Activated naive CD8-positive, alpha-beta T cell treated with anti-CD3 and anti-CD28 coated beads, Interleukin-2, amount 10 ng/mL, durations not matched to agents 7 days and 5 days (primary cell): ENCODE results near the gene CALN1. TPM values are rescaled to one million over a fixed set of nuclear protein-coding genes. Genes with fewer than 3 reads are reported as not detected.

Source experiments
- ATAC-seq: fragments of 150-1000 bp; cut with Tn5 transposase; one replicate; pipeline ENCODE4 v1.10.0; 2021; ENCODE audit warnings: low read depth, moderate library complexity
- POLR2A ChIA-PET: fragments of 350-600 bp; sonication (Branson Sonifier 250); formaldehyde crosslinking; loops from one replicate; lab custom pipeline; 2021; ENCODE audit warnings: antibody characterized with exemption; lab: Charles Lee
- DNase-seq: peaks from one replicate; pipeline ENCODE4 v3.0.0; 2021
- H3K27ac Mint-ChIP-seq: one replicate; pipeline ENCODE4 v1.8.0; 2022; ENCODE audit warnings: mild to moderate bottlenecking, mixed read lengths
- H3K27me3 Mint-ChIP-seq: one replicate; pipeline ENCODE4 v1.8.0; 2022; ENCODE audit warnings: mild to moderate bottlenecking, moderate library complexity, mixed read lengths
- H3K36me3 Mint-ChIP-seq: one replicate; pipeline ENCODE4 v1.8.0; 2021; ENCODE audit warnings: mild to moderate bottlenecking, mixed read lengths
- H3K4me1 Mint-ChIP-seq: one replicate; pipeline ENCODE4 v1.8.0; 2021; ENCODE audit warnings: mixed read lengths
- H3K4me3 Mint-ChIP-seq: one replicate; pipeline ENCODE4 v1.8.0; 2022; ENCODE audit warnings: mild to moderate bottlenecking, moderate library complexity, mixed read lengths
- H3K9me3 Mint-ChIP-seq: one replicate; pipeline ENCODE4 v1.8.0; 2021; ENCODE audit warnings: mixed read lengths
- total RNA-seq, 2 experiments: library from RNA; stranded (reverse); gene quantifications; one replicate each; pipeline ENCODE4 v1.2.3, GENCODE V29; 2021

The CALN1 gene
- total RNA-seq, 2 experiments from 2014 or later: not detected

DNA sequence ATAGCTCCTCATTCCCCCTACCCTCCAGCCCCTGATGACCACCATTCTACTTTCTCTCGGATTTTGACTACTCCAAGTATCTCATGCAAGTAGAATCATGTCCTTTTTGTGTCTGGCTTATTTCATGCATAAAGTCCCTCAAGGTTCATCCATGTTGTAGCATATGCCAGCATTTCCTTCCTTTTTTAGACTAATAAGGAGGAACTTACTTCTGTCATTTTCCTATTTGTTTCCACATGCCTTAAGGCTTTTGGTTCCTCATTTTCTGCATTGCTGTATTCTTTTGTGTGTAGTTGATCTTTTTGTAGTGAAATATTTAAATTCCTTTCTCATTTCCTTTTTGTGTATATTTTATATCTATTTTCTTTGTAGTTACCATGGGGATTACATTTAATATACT lies 376.9 kb downstream of the CALN1 start:
- Mint-ChIP-seq H3K27ac (no peak overlapping the region), H3K36me3 (no peaks in the 10 kb centered on the region), H3K4me1 (no peaks in the 10 kb centered on the region), H3K4me3 (no peak overlapping the region), H3K9me3 (peaks cover 10% of the 10 kb centered on the region), H3K27me3 (no peaks in the 10 kb centered on the region)
- no peak for DNase-seq
- no peak for ATAC-seq
- POLR2A ChIA-PET: no interaction called here

DNA sequence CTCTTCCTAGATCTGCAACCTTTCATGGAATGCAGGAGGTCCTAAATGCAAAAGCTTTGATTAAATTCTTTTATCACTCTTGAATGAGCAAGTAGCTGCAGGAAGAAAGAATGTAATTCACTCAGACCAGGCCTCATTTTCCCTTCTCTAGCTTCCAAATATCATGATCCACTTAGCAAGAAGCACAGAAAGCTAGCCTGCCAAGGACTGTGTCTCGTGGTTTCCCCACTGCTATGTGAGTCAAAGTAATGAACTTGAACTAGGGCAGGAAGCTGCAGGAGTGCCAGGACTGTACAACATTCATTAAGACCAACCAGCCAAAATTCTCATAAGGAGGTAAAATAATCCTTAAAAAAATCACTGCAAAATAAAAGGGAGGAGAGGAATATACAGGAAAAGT lies 379.2 kb downstream of the CALN1 start:
- no peak for ATAC-seq
- H3K4me3 Mint-ChIP-seq: no peak overlapping the region
- H3K9me3 Mint-ChIP-seq: peaks cover 16% of the 10 kb centered on the region
- no peak for DNase-seq
- POLR2A ChIA-PET: no interaction called here
- H3K36me3 Mint-ChIP-seq: no peaks in the 10 kb centered on the region
- H3K27ac Mint-ChIP-seq: no peak overlapping the region
- H3K4me1 Mint-ChIP-seq: no peaks in the 10 kb centered on the region
- no peaks in the 10 kb centered on the region for H3K27me3 Mint-ChIP-seq

DNA sequence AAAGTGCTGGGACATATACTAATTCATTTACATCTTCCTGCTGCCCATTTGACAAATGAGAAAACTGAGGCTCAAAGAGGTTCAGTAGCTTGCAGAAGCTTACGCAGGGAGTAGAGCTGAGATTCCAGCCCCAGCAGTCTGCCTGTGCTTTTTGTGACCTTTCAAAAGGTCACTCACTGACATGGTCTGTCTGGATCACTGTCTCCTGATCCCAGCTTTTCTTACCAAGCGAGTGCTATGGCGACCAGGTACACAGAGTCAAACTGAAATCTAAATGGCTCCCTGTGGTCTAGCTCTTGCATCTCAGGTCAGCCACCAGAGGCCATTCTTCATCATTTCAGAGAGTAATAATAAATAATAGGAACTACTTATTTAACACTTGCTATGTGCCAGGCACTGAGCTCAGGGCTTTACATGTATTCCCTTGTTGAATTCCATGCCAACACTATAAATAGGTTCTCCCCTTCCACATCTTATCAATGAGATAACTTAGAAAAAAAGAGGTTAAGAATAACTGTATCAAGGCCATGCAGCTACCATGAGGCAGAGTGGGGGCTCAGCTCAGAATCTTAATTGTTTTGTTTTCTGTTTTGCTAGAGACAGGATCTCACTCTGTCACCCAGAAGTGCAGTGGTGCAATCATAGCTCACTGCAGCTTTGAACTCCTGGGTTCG lies 381.0 kb downstream of the CALN1 start:
- ATAC-seq: no peak

DNA sequence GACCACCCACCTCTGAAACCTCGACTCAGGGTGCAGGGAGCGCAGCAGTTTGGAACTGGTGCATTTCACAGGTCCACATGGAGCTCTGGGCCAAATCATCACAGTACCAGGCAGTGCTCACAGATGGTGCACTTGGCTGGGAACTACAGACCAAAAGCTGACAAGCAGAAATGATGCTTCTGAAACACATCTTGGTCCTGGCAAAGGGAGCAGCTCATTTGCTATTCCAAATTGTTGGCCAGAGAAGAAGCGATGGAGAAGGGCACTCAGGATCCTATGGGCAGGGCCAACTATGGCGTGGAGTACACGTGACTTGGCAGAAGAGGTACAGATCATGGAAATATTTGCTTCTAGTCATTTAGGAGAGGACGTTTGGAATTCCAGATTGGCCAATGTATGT lies 383.9 kb downstream of the CALN1 start:
- no peak for ATAC-seq
- H3K4me3 Mint-ChIP-seq: no peak overlapping the region
- H3K27me3 Mint-ChIP-seq: no peaks in the 10 kb centered on the region
- H3K27ac Mint-ChIP-seq: no peak overlapping the region
- DNase-seq: no peak
- H3K4me1 Mint-ChIP-seq: no peaks in the 10 kb centered on the region
- peaks cover 10% of the 10 kb centered on the region for H3K9me3 Mint-ChIP-seq
- POLR2A ChIA-PET: no interaction called here
- no peaks in the 10 kb centered on the region for H3K36me3 Mint-ChIP-seq

More for the DNA sequence above, 381.0 kb downstream of the CALN1 start:
- POLR2A ChIA-PET: no interaction called here
- H3K27ac Mint-ChIP-seq: no peak overlapping the region
- H3K27me3 Mint-ChIP-seq: no peaks in the 10 kb centered on the region
- no peaks in the 10 kb centered on the region for H3K4me1 Mint-ChIP-seq
- DNase-seq: no peak
- no peaks in the 10 kb centered on the region for H3K36me3 Mint-ChIP-seq
- peaks cover 13% of the 10 kb centered on the region for H3K9me3 Mint-ChIP-seq
- H3K4me3 Mint-ChIP-seq: no peak overlapping the region

DNA sequence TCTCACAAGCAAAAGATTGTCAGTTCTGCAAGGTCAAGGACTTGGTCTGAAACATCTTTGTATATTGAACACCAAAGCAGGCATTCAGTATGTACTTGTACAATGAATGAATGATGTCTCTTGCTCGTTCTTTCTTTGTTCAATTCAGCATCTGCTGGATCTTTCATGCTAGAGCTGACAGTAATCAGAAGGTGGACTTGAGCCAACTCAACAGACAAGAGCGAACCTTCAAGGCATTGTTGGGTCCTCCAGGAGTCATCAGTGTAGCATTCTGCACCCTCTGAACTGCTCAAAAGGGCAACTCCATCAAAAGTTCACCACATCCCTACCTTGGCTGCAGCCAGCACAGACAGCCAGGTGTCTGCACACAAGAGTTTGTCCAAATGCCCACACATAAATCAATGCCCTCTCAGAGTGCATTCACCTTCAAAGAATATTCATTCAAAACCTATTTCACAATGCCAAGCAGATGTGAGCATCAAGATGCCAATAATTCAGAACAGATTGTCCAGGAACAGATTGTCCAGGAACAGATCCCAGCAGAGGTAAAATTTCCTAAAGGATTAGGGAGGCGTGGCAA lies 386.7 kb downstream of the CALN1 start:
- no peak for ATAC-seq
- no peak for DNase-seq
- no peaks in the 10 kb centered on the region for H3K36me3 Mint-ChIP-seq
- H3K27ac Mint-ChIP-seq: no peak overlapping the region
- H3K4me3 Mint-ChIP-seq: no peak overlapping the region
- POLR2A ChIA-PET: no interaction called here
- peaks cover 9% of the 10 kb centered on the region for H3K9me3 Mint-ChIP-seq
- H3K27me3 Mint-ChIP-seq: no peaks in the 10 kb centered on the region
- no peaks in the 10 kb centered on the region for H3K4me1 Mint-ChIP-seq

DNA sequence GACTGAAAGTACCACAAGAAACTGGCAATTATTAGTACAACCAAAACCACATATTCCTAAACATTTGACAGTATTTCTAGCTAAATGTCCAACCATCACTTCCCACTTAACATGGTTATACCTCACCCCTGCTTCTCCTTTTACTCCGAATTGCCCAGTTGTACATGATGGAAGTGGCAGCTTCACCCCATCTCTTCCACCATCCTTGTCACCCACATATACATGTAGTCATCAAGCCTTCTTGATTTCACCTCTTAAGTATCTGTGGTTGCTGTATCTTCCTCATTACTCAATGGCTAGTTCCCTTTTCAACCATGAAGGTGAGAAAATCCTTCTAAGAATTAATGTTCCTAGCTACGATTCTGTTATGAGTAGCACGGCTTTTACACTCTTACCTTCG lies 388.2 kb downstream of the CALN1 start:
- POLR2A ChIA-PET: no interaction called here
- Mint-ChIP-seq H3K36me3 (no peaks in the 10 kb centered on the region), H3K4me3 (no peak overlapping the region), H3K27ac (no peak overlapping the region), H3K27me3 (no peaks in the 10 kb centered on the region), H3K4me1 (no peaks in the 10 kb centered on the region), H3K9me3 (peaks cover 4% of the 10 kb centered on the region)
- DNase-seq: no peak
- no peak for ATAC-seq

DNA sequence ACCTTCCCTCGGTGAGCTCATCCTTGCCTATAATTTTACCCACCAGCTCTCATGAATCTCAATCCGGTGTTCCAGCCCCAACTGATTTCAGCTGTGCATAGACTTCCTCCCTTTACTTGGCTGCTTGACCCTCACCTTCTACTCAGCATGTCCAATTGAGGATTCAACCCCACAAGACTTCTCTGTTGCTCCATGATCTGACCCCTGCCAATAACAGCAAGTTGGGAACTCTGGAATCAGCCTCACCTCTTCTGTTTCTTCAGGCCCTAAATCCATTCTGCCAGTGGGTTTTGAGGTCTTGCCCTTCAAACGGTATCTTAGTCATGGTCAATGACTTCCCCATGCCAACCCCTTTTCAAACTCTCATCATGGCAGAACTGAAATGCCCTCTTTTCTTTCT lies 390.4 kb downstream of the CALN1 start:
- ATAC-seq (no peak), DNase-seq (no peak)
- Mint-ChIP-seq H3K27me3 (no peaks in the 10 kb centered on the region), H3K27ac (no peak overlapping the region), H3K9me3 (peaks cover 2% of the 10 kb centered on the region), H3K36me3 (no peaks in the 10 kb centered on the region), H3K4me3 (no peak overlapping the region), H3K4me1 (no peaks in the 10 kb centered on the region)
- POLR2A ChIA-PET: no interaction called here

DNA sequence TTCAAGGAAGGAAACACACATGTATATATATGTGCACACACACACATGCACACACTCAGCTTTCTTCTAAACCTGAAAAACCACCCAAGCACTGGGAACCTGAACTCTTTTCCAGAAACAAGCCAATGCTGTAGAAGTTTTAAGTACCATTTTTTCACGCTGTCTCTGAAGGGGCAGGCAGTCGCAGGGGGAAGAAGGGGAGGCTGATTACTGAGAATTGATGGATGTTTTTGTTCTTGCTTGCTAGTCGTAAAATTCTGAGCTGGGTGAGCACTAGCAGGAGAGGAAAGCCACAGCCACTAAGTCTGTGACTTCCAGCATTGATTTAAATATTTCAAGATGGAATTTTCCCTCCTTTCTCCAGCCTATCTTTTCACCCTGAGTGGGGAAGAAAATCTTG lies 391.8 kb downstream of the CALN1 start:
- Mint-ChIP-seq H3K27me3 (no peaks in the 10 kb centered on the region), H3K4me3 (no peak overlapping the region), H3K27ac (no peak overlapping the region), H3K4me1 (no peaks in the 10 kb centered on the region), H3K9me3 (no peaks in the 10 kb centered on the region), H3K36me3 (no peaks in the 10 kb centered on the region)
- ATAC-seq: no peak
- POLR2A ChIA-PET: no interaction called here
- DNase-seq: no peak

DNA sequence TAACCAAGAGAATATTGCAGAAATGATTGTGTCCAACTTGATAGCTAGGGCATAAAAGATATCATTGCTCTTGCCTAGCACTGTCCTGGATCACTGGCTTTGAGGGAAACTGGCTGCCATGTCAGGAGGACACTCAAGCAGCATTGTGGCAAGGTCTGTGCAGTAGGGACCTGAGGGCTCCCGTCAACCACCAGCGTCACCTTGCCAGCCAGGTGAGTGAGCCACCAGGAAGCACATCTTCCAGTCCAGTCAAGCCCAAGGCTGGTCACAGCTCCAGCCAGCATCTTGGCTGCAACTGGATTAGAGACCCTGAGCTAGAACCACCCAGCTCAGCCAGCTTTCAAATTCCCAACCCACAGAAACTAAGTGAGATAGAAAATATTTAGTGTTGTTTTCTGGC lies 392.7 kb downstream of the CALN1 start:
- Mint-ChIP-seq H3K27me3 (no peaks in the 10 kb centered on the region), H3K9me3 (no peaks in the 10 kb centered on the region), H3K4me3 (no peak overlapping the region), H3K36me3 (no peaks in the 10 kb centered on the region), H3K4me1 (no peaks in the 10 kb centered on the region), H3K27ac (no peak overlapping the region)
- ATAC-seq: no peak
- POLR2A ChIA-PET: no interaction called here
- DNase-seq: no peak

DNA sequence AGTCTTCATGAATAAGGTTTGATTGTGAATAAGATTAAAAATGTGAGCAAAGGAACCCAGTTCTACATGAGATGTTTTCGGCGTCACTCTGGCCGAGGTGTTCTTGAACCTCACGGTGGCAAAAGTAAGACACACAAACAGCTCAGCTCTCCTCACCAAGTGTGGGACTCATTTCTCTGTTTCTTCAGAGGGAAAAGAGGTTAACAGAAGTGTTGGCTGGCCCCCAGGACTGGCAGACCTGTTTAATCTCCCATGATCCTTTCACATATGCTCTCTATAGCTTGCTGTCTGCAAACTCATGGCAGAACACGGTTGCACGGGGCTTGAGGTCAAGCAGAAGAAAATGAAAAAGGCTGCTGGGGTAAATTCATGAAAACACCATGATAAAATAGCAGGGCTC lies 394.4 kb downstream of the CALN1 start:
- Mint-ChIP-seq H3K9me3 (no peaks in the 10 kb centered on the region), H3K27ac (no peak overlapping the region), H3K4me1 (no peaks in the 10 kb centered on the region), H3K4me3 (no peak overlapping the region), H3K27me3 (no peaks in the 10 kb centered on the region), H3K36me3 (no peaks in the 10 kb centered on the region)
- no peak for ATAC-seq
- POLR2A ChIA-PET: no interaction called here
- DNase-seq: no peak

DNA sequence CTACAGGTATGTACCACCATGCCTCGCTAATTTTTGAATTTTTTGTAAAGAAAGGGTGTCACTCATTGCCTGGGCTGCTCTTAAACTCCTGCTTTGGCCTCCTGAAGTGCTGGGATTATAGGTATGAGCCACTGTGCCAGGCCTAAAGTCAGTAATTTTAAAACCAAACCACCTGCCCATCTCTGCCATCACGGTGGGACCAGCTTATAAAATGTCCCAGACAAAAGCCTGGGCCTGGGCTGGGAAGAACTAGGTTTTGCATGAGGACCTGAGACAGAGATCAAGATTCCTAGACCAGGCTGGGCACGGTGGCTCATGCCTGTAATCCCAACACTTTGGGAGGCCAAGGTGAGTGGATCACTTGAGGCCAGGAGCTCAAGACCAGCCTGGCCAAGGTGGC lies 395.6 kb downstream of the CALN1 start:
- ATAC-seq (no peak), DNase-seq (no peak)
- Mint-ChIP-seq H3K27ac (no peak overlapping the region), H3K4me1 (no peaks in the 10 kb centered on the region), H3K4me3 (no peak overlapping the region), H3K9me3 (no peaks in the 10 kb centered on the region), H3K36me3 (no peaks in the 10 kb centered on the region), H3K27me3 (no peaks in the 10 kb centered on the region)
- POLR2A ChIA-PET: no interaction called here

DNA sequence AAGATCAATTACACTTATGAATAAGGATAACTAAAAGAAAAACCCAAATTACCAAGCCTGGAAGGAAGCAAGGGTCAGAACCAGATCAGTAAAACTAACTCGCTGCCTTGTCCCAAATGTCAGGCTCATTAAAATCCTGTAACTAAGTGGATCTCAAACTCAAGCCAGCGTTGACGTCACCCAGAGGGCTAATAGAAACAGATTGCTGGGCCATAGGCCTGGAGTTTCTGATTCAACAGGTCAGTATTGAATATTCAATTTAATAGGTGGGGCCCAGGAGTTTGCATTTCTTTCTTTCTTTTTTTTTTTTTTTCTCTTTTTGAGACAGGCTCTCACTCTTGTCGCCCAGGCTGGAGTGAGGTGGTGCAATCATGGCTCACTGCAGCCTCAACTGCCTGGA lies 397.0 kb downstream of the CALN1 start:
- H3K27me3 Mint-ChIP-seq: no peaks in the 10 kb centered on the region
- H3K4me3 Mint-ChIP-seq: no peak overlapping the region
- no peaks in the 10 kb centered on the region for H3K4me1 Mint-ChIP-seq
- no peak for ATAC-seq
- H3K27ac Mint-ChIP-seq: no peak overlapping the region
- no peaks in the 10 kb centered on the region for H3K36me3 Mint-ChIP-seq
- DNase-seq: no peak
- peaks cover 2% of the 10 kb centered on the region for H3K9me3 Mint-ChIP-seq
- POLR2A ChIA-PET: no interaction called here

DNA sequence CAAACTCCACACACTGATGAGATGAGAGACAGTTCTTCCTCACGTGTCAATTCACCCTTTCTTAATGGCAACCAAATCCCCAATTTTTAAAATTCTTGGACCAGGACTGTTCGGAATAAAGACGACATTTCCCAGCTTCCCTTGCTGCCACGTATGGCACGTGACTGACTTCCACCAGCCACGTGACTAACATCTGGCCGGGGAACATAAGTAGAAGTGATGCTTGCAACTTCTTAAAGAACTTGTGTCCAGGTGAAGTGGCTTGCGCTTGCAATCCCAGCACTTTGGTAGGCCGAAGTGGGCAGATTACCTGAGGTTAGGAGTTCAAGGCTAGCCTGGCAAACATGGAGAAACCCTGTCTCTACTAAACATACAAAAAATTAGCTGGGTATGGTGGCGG lies 405.1 kb downstream of the CALN1 start:
- peaks cover 5% of the 10 kb centered on the region for H3K9me3 Mint-ChIP-seq
- ATAC-seq: no peak
- no peak for DNase-seq
- H3K27ac Mint-ChIP-seq: no peak overlapping the region
- no peaks in the 10 kb centered on the region for H3K36me3 Mint-ChIP-seq
- no peaks in the 10 kb centered on the region for H3K27me3 Mint-ChIP-seq
- POLR2A ChIA-PET: no interaction called here
- H3K4me3 Mint-ChIP-seq: no peak overlapping the region
- no peaks in the 10 kb centered on the region for H3K4me1 Mint-ChIP-seq

DNA sequence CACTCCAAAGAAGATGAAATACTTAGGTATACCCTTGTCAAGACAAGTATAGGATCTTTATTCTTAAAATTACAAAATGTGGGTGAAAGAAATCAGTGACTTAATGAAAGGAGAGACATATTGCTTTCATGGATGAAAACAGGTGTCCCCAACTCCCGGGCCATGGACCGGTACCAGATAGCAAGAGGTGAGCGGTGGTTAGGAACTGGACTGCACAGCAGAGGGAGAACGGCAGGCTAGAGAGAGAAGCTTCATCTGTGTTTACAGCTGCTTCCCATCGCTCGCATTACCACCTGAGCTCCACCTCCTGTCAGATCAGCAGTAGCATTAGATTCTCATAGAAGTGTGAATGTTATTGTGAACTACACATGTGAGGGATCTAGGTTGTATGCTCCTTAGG lies 408.9 kb downstream of the CALN1 start:
- no peak for ATAC-seq
- Mint-ChIP-seq H3K36me3 (no peaks in the 10 kb centered on the region), H3K4me1 (no peaks in the 10 kb centered on the region), H3K27me3 (no peaks in the 10 kb centered on the region), H3K27ac (no peak overlapping the region), H3K9me3 (peaks cover 3% of the 10 kb centered on the region), H3K4me3 (no peak overlapping the region)
- POLR2A ChIA-PET: no interaction called here
- DNase-seq: no peak
